ENCODE data around the gene ARMC6. TPM values are rescaled to one million over a fixed set of nuclear protein-coding genes. Genes with fewer than 3 reads are reported as not detected.

The ARMC6 gene
- total and polyA plus RNA-seq, 5 experiments from 2014 or later = 18.1 to 42.4 (median 29.5) TPM

DNA sequence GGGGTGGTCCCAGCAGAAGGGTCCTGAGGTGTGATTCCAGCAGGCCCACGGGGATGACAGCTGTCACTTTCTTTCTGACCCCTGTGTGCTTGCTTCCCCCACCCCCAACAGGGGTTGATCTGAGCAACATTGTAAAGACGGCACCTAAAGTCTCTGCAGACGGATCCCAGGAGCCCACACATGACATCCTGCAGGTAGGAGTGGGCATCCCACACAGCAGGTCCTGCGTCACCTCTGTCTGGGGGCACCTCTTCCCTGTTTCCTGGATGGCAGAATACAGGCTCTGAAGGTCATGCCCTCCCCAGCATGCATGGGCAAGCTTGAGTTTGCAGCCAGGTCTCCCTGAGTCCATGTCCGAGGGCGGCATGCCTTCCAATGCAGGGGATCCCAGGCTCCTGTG, 10.5 kb downstream of the ARMC6 start:
- Mint-ChIP-seq H3K27ac (no peak overlapping the region), H3K9me3 (no peaks in the 10 kb centered on the region), H3K4me1 (peaks cover 8 to 22% (median 20%) of the 10 kb centered on the region in 4 donors), H3K27me3 (no peaks in the 10 kb centered on the region), H3K4me3 (no peak overlapping the region), H3K36me3 (peaks cover 0 to 49% (median 4%) of the 10 kb centered on the region in 3 donors)
- POLR2A ChIA-PET = no interaction called here
- no peak for ATAC-seq
- DNase-seq = no peak

DNA sequence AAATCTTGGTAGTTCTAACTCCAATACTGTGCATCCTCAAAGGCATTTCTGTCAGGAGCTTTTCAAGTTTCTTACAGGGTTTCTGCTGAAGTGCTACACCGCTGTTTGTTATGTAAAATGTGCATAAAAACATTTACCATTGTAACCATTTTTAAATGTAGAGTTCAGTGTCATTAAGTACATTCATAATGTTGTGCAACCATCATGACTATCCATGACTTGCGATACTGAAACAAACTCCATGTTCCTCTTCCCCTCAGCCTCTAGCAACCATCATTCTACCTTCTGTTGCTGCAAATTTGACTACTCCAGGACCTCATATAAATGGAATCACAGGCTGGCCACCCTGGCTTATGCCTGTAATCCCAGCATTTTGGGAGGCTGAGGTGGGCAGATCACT, 16.0 kb downstream of the ARMC6 start:
- H3K9me3 Mint-ChIP-seq = no peaks in the 10 kb centered on the region
- H3K27me3 Mint-ChIP-seq = no peaks in the 10 kb centered on the region
- H3K4me1 Mint-ChIP-seq = peaks cover 0 to 2% (median 0%) of the 10 kb centered on the region in 4 donors
- H3K27ac Mint-ChIP-seq = peak overlapping the region in 1 of 10 donors; percentile 55
- DNase-seq (no peak), ATAC-seq (no peak)
- POLR2A ChIA-PET = no interaction called here
- H3K36me3 Mint-ChIP-seq = peaks cover 0 to 67% (median 6%) of the 10 kb centered on the region in 3 donors
- no peak overlapping the region for H3K4me3 Mint-ChIP-seq

DNA sequence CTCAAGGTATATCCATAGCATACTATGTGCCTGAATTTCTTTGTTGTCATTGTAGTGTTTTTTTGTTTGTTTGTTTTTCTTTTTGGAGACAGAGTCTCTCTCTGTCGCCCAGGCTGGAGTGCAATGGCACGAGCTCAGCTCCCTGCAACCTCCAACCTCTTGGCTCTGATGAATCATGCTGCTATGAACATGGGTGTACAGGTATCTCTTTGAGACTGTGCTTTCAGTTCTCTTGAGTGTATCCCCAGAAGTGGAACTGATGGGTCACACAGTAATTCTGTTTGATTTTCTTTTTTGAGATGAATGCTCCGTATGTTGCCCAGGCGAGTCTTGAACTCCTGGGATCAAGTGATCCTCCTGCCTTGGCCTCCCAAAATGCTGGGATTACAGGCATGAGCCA, 16.7 kb downstream of the ARMC6 start:
- Mint-ChIP-seq H3K4me1 (peaks cover 0 to 2% (median 0%) of the 10 kb centered on the region in 4 donors), H3K4me3 (no peak overlapping the region), H3K36me3 (peaks cover 0 to 60% (median 4%) of the 10 kb centered on the region in 3 donors), H3K9me3 (no peaks in the 10 kb centered on the region), H3K27ac (no peak overlapping the region), H3K27me3 (no peaks in the 10 kb centered on the region)
- DNase-seq = no peak
- POLR2A ChIA-PET = no interaction called here
- ATAC-seq = no peak

DNA sequence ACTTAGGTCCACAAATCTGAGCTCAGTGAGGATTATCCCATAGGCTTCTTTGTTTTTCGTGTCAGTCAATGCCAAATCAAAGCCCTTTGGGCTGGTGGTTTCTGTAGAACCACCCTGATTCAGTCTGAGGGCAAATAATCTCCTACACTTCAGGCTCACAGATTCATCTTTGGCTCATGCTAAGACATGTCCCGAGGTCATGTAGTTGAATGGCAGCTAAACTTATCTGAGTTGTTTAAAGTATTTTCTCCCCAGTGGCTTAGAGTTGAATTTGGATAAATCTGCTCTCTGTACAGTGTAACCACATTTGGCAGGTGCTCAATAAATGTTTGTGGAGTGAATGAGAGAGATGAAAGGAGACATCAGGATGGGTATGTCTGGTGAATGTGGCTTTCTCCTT, 17.3 kb downstream of the ARMC6 start:
- Mint-ChIP-seq H3K4me3 (no peak overlapping the region), H3K36me3 (peaks cover 0 to 56% (median 4%) of the 10 kb centered on the region in 3 donors), H3K27me3 (no peaks in the 10 kb centered on the region), H3K27ac (no peak overlapping the region), H3K9me3 (no peaks in the 10 kb centered on the region), H3K4me1 (peaks cover 0 to 2% (median 0%) of the 10 kb centered on the region in 4 donors)
- POLR2A ChIA-PET = no interaction called here
- DNase-seq (no peak), ATAC-seq (no peak)

DNA sequence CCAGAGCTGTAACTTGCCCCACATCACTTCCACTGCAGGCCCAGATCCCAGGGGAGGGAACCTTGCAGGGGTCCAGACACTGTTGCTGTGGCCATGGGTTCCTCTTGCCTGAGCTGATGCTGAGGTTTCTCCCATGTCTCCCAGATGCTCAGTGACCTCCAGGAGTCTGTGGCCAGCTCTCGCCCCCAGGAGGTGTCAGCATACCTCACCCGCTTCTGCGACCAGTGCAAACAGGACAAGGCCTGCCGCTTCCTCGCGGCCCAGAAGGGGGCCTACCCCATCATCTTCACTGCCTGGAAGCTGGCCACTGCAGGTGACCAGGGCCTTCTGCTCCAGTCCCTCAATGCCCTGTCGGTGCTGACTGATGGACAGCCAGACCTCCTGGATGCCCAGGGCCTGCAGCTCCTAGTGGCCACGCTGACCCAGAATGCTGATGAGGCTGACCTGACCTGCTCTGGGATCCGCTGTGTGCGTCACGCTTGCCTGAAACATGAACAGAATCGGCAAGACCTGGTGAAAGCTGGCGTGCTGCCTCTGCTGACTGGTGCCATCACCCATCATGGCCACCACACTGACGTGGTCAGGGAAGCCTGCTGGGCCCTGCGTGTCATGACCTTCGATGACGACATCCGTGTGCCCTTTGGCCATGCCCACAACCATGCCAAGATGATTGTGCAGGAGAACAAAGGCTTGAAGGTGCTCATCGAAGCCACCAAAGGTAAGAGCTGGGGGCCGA, 18.2 kb downstream of the ARMC6 start:
- ATAC-seq (no peak), DNase-seq (no peak)
- H3K36me3 Mint-ChIP-seq = peaks cover 0 to 54% (median 4%) of the 10 kb centered on the region in 3 donors
- no peak overlapping the region for H3K4me3 Mint-ChIP-seq
- no peak overlapping the region for H3K27ac Mint-ChIP-seq
- H3K4me1 Mint-ChIP-seq = peaks cover 0 to 2% (median 0%) of the 10 kb centered on the region in 4 donors
- POLR2A ChIA-PET = interaction anchor here (0.5 kb wide), 1 partner anchor 1325 kb away, joined by 3 read pairs; no protein-coding TSS in a partner anchor
- no peaks in the 10 kb centered on the region for H3K9me3 Mint-ChIP-seq
- H3K27me3 Mint-ChIP-seq = no peaks in the 10 kb centered on the region

DNA sequence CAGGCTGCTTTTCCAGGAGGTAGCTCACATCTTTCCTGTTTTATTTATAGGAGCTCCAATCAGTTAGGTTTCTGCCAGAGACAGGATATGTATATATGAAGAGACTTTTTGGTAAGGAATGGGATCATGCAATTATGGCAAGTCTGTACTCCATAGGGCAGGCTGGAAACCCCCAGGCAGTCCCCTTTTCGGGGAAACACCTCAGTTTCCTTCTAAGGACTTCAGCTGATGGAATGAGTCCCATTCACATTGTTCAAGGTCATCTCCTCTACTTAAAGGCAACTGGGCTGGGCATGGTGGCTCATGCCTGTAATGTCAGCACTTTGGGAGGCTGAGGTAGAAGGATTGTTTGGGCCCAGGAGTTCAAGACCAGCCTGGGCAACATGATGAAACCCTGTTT, 19.5 kb downstream of the ARMC6 start:
- H3K36me3 Mint-ChIP-seq = peaks cover 0 to 46% (median 4%) of the 10 kb centered on the region in 3 donors
- peaks cover 0 to 2% (median 0%) of the 10 kb centered on the region in 4 donors for H3K4me1 Mint-ChIP-seq
- POLR2A ChIA-PET = interaction anchor here (1.0 kb wide), 1 partner anchor 139 kb away, joined by 3 read pairs; the partner anchor contains the start of gene BORCS8
- H3K27ac Mint-ChIP-seq = no peak overlapping the region
- H3K27me3 Mint-ChIP-seq = no peaks in the 10 kb centered on the region
- no peak for ATAC-seq
- no peak for DNase-seq
- no peak overlapping the region for H3K4me3 Mint-ChIP-seq
- no peaks in the 10 kb centered on the region for H3K9me3 Mint-ChIP-seq

DNA sequence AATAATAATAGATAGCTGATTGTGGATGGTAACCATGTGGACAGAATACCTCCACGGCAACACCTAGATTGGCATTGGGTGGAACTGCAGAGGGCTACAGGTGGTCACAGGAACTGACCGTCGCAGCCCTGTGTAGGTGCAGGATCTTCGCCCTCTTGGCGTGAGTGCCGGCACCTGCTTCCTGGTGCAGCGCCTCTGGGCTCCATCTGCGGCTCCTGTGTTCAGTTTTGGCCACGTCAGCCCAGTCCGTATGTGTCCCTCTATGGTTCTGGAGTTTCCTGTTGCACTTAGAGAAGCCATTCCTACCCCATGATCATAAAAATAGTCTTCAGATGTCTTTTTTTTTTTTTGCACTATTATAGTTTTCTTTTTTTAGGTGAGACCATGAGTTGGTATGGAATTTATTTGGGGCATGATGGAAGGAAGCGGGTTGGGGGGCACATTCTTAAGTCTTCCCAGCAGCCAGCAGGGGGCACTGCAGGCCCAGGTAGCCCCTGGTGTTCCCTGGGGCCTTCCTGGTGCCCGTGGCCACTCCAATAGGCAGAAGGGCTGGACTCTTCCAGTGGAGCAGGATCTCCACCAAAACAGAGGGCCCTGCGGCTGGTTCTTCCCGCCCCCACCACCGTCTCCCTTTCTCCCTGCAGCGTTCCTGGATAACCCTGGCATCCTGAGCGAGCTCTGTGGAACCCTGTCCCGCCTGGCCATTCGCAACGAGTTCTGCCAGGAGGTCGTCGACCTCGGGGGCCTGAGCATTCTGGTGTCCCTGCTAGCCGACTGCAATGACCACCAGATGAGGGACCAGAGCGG, 20.3 kb downstream of the ARMC6 start:
- no peaks in the 10 kb centered on the region for H3K9me3 Mint-ChIP-seq
- H3K4me1 Mint-ChIP-seq = peaks cover 0 to 2% (median 0%) of the 10 kb centered on the region in 4 donors
- peaks cover 0 to 49% (median 4%) of the 10 kb centered on the region in 3 donors for H3K36me3 Mint-ChIP-seq
- POLR2A ChIA-PET = interaction anchor here (1.0 kb wide), 1 partner anchor 138 kb away, joined by 3 read pairs; the partner anchor contains the start of gene BORCS8
- peak; percentile 34 to 81 (median 64) for DNase-seq
- H3K4me3 Mint-ChIP-seq = no peak overlapping the region
- peak; percentile 60 to 89 for ATAC-seq
- H3K27me3 Mint-ChIP-seq = no peaks in the 10 kb centered on the region
- no peak overlapping the region for H3K27ac Mint-ChIP-seq

DNA sequence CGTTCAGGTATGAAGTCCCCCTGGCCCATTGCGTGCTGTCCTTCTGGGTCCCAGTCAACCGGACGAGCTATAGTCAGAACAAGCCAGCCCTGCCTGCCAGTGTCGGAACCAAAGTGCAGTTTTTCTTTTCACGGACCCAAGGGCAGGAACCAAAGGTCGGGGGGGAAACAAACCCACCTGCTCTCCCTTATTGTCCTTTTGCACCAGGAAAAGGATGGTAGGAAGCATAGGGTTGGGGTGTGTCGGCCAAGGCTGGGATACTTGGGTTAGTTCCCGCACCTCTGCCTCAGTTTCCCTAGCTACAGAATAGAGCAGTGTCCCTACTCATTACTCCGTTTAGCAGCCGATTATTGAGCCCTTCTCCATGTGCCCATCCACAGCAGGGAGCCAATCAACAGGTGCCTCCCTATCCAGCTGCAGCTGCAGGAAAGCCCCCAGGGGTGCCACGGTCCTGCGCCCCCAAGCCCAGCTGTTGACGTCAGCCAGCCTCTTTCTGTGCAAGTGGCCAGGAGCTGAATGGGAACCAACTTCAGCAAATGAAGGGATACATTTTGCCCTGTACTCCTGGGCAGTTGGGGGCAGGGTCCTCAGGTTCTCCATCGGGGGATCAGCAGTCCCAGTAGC, 21.0 kb downstream of the ARMC6 start:
- Mint-ChIP-seq H3K9me3 (no peaks in the 10 kb centered on the region), H3K36me3 (peaks cover 0 to 45% (median 4%) of the 10 kb centered on the region in 3 donors), H3K4me3 (no peak overlapping the region), H3K27me3 (no peaks in the 10 kb centered on the region), H3K4me1 (peaks cover 0 to 2% (median 0%) of the 10 kb centered on the region in 4 donors), H3K27ac (peak overlapping the region in 1 of 10 donors; percentile 27)
- ATAC-seq (no peak), DNase-seq (no peak)
- POLR2A ChIA-PET = interaction anchor here (0.8 kb wide), 1 partner anchor 43 kb away, joined by 3 read pairs; no protein-coding TSS in a partner anchor

DNA sequence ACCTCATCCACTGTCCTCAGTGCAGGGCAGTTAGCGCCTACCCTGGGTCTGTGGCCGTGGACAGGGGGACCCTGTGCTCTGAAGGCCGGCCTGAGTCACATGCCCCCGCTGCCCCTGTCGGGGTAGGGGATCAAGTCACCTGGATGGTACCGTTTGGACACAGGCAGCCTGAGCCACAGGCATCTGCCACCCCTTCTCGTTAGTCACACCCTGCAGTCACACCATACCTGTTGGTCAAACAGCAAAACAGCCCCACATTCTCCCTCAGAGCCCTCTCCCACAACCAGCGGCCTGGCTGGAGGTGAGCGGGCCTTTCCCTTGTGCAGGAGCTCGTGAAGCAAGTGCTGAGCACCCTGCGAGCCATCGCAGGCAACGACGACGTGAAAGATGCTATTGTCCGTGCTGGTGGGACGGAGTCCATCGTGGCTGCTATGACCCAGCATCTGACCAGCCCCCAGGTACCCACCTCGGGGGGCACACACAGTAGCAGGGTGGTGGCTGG, 21.6 kb downstream of the ARMC6 start:
- H3K27ac Mint-ChIP-seq = no peak overlapping the region
- DNase-seq = no peak
- H3K9me3 Mint-ChIP-seq = no peaks in the 10 kb centered on the region
- H3K4me1 Mint-ChIP-seq = peaks cover 0 to 2% (median 0%) of the 10 kb centered on the region in 4 donors
- POLR2A ChIA-PET = interaction anchor here (0.6 to 0.8 kb wide), 2 partner anchors 44 to 1341 kb away, joined by 3 read pairs; no protein-coding TSS in a partner anchor
- no peaks in the 10 kb centered on the region for H3K27me3 Mint-ChIP-seq
- H3K36me3 Mint-ChIP-seq = peaks cover 0 to 40% (median 4%) of the 10 kb centered on the region in 3 donors
- H3K4me3 Mint-ChIP-seq = no peak overlapping the region
- ATAC-seq = no peak

DNA sequence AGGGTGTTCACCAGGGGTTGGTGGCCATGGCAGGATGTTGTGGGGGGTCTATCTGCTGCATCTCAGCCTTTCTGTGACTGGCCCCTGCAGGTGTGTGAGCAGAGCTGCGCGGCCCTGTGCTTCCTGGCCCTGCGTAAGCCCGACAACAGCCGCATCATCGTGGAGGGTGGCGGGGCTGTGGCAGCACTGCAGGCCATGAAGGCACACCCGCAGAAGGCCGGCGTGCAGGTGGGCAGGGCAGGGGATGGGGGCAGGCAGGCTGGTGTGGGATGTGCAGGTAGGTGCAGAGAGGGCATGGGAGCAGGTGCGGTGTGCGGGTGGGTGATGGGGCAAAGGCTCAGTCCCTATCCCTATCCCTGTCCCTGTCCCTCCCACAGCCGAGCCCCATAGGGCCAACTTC, 22.3 kb downstream of the ARMC6 start:
- POLR2A ChIA-PET = no interaction called here
- no peaks in the 10 kb centered on the region for H3K9me3 Mint-ChIP-seq
- H3K4me3 Mint-ChIP-seq = no peak overlapping the region
- H3K27me3 Mint-ChIP-seq = no peaks in the 10 kb centered on the region
- ATAC-seq (no peak), DNase-seq (no peak)
- peaks cover 0 to 35% (median 4%) of the 10 kb centered on the region in 3 donors for H3K36me3 Mint-ChIP-seq
- peaks cover 0 to 2% (median 0%) of the 10 kb centered on the region in 4 donors for H3K4me1 Mint-ChIP-seq
- H3K27ac Mint-ChIP-seq = no peak overlapping the region

DNA sequence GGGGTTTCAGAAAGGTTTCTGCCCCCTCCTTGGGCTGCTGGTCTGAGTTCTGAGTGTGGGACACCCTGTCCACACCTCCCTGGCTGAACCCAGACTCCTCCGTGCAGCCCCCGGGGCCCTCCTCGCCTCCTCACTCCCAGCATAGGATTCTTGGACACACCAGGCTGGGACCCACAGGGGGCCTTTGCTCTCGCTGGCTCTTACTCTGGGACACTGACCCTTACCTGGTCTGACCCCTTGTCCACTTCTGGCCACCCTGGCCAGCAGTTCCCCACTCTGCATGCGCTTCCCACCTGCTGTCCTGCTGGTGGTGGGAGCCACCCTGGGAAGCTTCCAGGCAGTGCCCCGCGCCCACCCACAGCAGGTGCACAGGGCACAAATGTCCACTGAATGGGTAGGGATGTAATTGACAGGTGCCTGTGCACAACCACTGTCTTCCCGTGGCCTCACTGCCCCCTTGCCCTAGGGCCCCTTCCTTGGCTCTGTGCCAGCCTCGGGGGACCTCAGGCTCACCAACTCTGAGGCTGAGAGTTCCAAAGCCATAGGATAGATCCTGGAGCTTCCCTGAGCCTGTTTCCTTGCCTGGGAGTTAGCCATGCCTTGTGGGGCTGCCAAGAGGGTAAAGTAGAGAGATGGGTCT, 23.4 kb downstream of the ARMC6 start:
- no peak for ATAC-seq
- Mint-ChIP-seq H3K36me3 (peaks cover 0 to 28% (median 4%) of the 10 kb centered on the region in 3 donors), H3K4me1 (peaks cover 0 to 4% (median 0%) of the 10 kb centered on the region in 4 donors), H3K9me3 (no peaks in the 10 kb centered on the region), H3K27ac (no peak overlapping the region), H3K27me3 (no peaks in the 10 kb centered on the region), H3K4me3 (no peak overlapping the region)
- POLR2A ChIA-PET = no interaction called here
- DNase-seq = no peak

DNA sequence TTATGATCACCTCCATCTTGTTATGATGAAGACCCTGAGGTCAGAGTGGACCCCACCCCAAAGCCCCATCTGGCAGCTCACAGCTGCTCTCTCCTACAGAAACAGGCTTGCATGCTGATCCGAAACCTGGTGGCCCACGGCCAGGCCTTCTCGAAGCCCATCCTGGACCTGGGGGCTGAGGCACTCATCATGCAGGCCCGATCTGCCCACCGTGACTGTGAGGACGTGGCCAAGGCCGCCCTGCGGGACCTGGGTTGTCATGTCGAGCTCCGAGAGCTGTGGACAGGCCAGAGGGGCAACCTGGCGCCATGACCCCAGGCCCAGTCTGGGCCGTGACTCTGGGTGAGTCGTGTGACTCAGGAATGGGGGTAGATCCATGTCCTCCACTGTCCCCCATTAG, 23.9 kb downstream of the ARMC6 start:
- Mint-ChIP-seq H3K4me3 (no peak overlapping the region), H3K27me3 (no peaks in the 10 kb centered on the region), H3K27ac (no peak overlapping the region), H3K4me1 (peaks cover 0 to 4% (median 0%) of the 10 kb centered on the region in 4 donors), H3K9me3 (no peaks in the 10 kb centered on the region), H3K36me3 (peaks cover 0 to 26% (median 4%) of the 10 kb centered on the region in 3 donors)
- DNase-seq = no peak
- no peak for ATAC-seq
- POLR2A ChIA-PET = no interaction called here
